ENCODE results near the gene HSPBP1. TPM values are rescaled to one million over a fixed set of nuclear protein-coding genes. Genes with fewer than 3 reads are reported as not detected.

The HSPBP1 gene
- total RNA-seq, 3 donors from 2014 or later: 25.6 to 36.0 (median 29.5) TPM

GRCh38 chr19:55228403-55229031 lies 51.4 kb downstream of the HSPBP1 start, which contains the start of gene TMEM86B:
Gene TMEM86B, minus strand, starts transcription at chr19:55228763. Its CDS starts 22 bp downstream, at chr19:55228741.
- Histone ChIP-seq H3K4me1 (ENCODE audit: low read depth) (no peaks in the 10 kb centered on the region), H3K9me3 (no peaks in the 10 kb centered on the region), H3K36me3 (ENCODE audit: low read depth) (peaks cover 8% of the 10 kb centered on the region), H3K4me3 (no peak within 1 kb of the TSS)
- DNase-seq (no peak), ATAC-seq (peak; percentile 64)
- TF ChIP-seq CTCF (IDR thresholded peaks at IDR 0.05): no peak
- intact Hi-C loops (cut with DNase I, micrococcal nuclease): no loop called here

GRCh38 chr19:55228015-55228391 lies 51.9 kb downstream of the HSPBP1 start:
- intact Hi-C loops (cut with DNase I, micrococcal nuclease): no loop called here
- no peaks in the 10 kb centered on the region for H3K9me3 ChIP-seq
- H3K4me1 ChIP-seq (ENCODE audit: low read depth): no peaks in the 10 kb centered on the region
- peaks cover 8% of the 10 kb centered on the region for H3K36me3 ChIP-seq (ENCODE audit: low read depth)
- no peak for DNase-seq
- no peak overlapping the region for H3K4me3 ChIP-seq
- no peak for TF ChIP-seq CTCF (IDR thresholded peaks at IDR 0.05)
- no peak for ATAC-seq

- intact Hi-C loops (cut with DNase I, micrococcal nuclease): no loop called here
- no peak for TF ChIP-seq CTCF (IDR thresholded peaks at IDR 0.05)
- Histone ChIP-seq H3K4me3 (no peak overlapping the region), H3K9me3 (no peaks in the 10 kb centered on the region), H3K36me3 (ENCODE audit: low read depth) (peaks cover 8% of the 10 kb centered on the region), H3K4me1 (ENCODE audit: low read depth) (no peaks in the 10 kb centered on the region)
- ATAC-seq: no peak
- DNase-seq: no peak
Observed at GRCh38 chr19:55227241-55228014, 52.5 kb downstream of the HSPBP1 start.

GRCh38 chr19:55226788-55227187 lies 53.1 kb downstream of the HSPBP1 start:
- H3K4me1 ChIP-seq (ENCODE audit: low read depth): no peaks in the 10 kb centered on the region
- ATAC-seq: no peak
- no peak for DNase-seq
- no peak for TF ChIP-seq CTCF (IDR thresholded peaks at IDR 0.05)
- intact Hi-C loops (cut with DNase I, micrococcal nuclease): no loop called here
- H3K36me3 ChIP-seq (ENCODE audit: low read depth): peaks cover 8% of the 10 kb centered on the region
- no peak overlapping the region for H3K4me3 ChIP-seq
- H3K9me3 ChIP-seq: no peaks in the 10 kb centered on the region

GRCh38 chr19:55226273-55226672 lies 53.6 kb downstream of the HSPBP1 start:
- DNase-seq (no peak), ATAC-seq (no peak)
- Histone ChIP-seq H3K4me3 (no peak overlapping the region), H3K36me3 (ENCODE audit: low read depth) (peaks cover 5% of the 10 kb centered on the region), H3K9me3 (no peaks in the 10 kb centered on the region), H3K4me1 (ENCODE audit: low read depth) (no peaks in the 10 kb centered on the region)
- intact Hi-C loops (cut with DNase I, micrococcal nuclease): no loop called here
- no peak for TF ChIP-seq CTCF (IDR thresholded peaks at IDR 0.05)

Measured in mucosa of descending colon (tissue), 3 donors.